ENCODE measurements around the gene XPC.

The XPC gene

DNA sequence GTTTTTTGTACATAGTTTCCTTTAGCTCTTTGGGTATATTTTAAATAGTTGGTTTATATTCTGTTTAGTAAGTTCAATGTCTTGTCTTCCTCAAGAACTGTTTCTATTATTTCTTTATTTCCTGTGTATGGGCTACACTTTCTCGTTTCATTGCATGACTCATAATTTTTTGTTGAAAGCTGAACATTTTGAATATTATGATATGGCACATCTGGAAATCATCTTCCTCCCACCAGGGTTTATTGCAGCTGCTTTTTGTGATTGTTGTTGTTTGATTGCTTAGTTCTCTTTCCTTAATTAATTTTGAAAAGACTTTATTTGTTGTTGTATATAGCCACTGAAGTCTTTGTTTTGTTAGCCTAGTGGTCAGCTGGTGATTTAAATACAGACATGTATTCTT is 44.1 kb upstream of the XPC start:
- H3K27ac ChIP-seq (ENCODE audit: low read length): no peak overlapping the region

DNA sequence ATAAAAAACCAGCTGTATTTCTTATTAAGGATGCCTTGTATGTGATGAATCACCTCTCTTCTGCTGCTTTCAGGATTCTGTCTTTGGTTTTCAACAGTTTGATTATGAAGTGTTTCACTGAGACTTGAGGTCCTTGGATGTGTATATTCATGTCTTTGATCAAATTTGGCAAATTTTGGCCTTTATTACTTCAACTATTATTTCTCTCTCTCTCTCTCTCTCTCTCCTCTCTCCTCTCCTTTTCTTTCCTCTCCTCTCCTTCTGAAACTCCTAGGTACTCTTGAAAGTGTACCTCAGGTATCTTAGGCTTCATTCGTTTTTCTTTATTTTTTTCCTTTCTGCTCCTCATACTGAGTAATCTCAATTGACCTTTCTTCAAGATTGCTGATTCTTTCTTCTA is 43.5 kb upstream of the XPC start:
- ATAC-seq (ENCODE audit: insufficient read depth, low read depth) (no peak), DNase-seq (no peak)
- H3K36me3 ChIP-seq (ENCODE audit: insufficient read depth, low read length): no peaks in the 10 kb centered on the region
- H3K4me3 ChIP-seq (ENCODE audit: low read depth in 1 of 2, low read length in 2 of 2): no peak overlapping the region
- no peak overlapping the region for H3K4me2 ChIP-seq (ENCODE audit: insufficient read depth, low read length)
- H2AFZ ChIP-seq (ENCODE audit: low read depth, low read length): no peak overlapping the region
- H3K27me3 ChIP-seq (ENCODE audit: insufficient read depth, low read length, poor library complexity): peaks cover 3% of the 10 kb centered on the region
- no peaks in the 10 kb centered on the region for H3K79me2 ChIP-seq (ENCODE audit: insufficient read depth, low read length)
- no peak overlapping the region for H3K27ac ChIP-seq (ENCODE audit: low read length)
- H4K20me1 ChIP-seq (ENCODE audit: insufficient read depth, low read length): no peaks in the 10 kb centered on the region
- peaks cover 8% of the 10 kb centered on the region for H3K9me3 ChIP-seq (ENCODE audit: insufficient read depth, low read length, severe bottlenecking)
- H3K9ac ChIP-seq (ENCODE audit: low read depth, low read length): no peak overlapping the region
- TF ChIP-seq CTCF (IDR thresholded peaks at IDR 0.05; ENCODE audit: borderline replicate concordance, extremely low read depth, low read length, poor library complexity, severe bottlenecking): no peak
- TF ChIP-seq EZH2 (IDR thresholded peaks at IDR 0.05; ENCODE audit: borderline replicate concordance, low read depth, low read length, severe bottlenecking): no peak
- no peaks in the 10 kb centered on the region for H3K4me1 ChIP-seq (ENCODE audit: insufficient read depth, low read length)

More for the DNA sequence above, 44.1 kb upstream of the XPC start:
- no peak overlapping the region for H3K4me3 ChIP-seq (ENCODE audit: low read depth in 1 of 2, low read length in 2 of 2)
- no peak overlapping the region for H3K9ac ChIP-seq (ENCODE audit: low read depth, low read length)
- H3K4me2 ChIP-seq (ENCODE audit: insufficient read depth, low read length): no peak overlapping the region
- no peak for DNase-seq
- TF ChIP-seq CTCF (IDR thresholded peaks at IDR 0.05; ENCODE audit: borderline replicate concordance, extremely low read depth, low read length, poor library complexity, severe bottlenecking) (no peak), EZH2 (IDR thresholded peaks at IDR 0.05; ENCODE audit: borderline replicate concordance, low read depth, low read length, severe bottlenecking) (no peak)
- ATAC-seq (ENCODE audit: insufficient read depth, low read depth): no peak
- H3K9me3 ChIP-seq (ENCODE audit: insufficient read depth, low read length, severe bottlenecking): peaks cover 8% of the 10 kb centered on the region
- peaks cover 3% of the 10 kb centered on the region for H3K27me3 ChIP-seq (ENCODE audit: insufficient read depth, low read length, poor library complexity)
- H2AFZ ChIP-seq (ENCODE audit: low read depth, low read length): no peak overlapping the region
- H3K4me1 ChIP-seq (ENCODE audit: insufficient read depth, low read length): no peaks in the 10 kb centered on the region
- no peaks in the 10 kb centered on the region for H3K79me2 ChIP-seq (ENCODE audit: insufficient read depth, low read length)
- H3K36me3 ChIP-seq (ENCODE audit: insufficient read depth, low read length): no peaks in the 10 kb centered on the region
- H4K20me1 ChIP-seq (ENCODE audit: insufficient read depth, low read length): no peaks in the 10 kb centered on the region

GRCh38 chr3:14220933-14221332 is 42.5 kb upstream of the XPC start:
- Histone ChIP-seq H3K9me3 (ENCODE audit: insufficient read depth, low read length, severe bottlenecking) (peaks cover 8% of the 10 kb centered on the region), H3K9ac (ENCODE audit: low read depth, low read length) (no peak overlapping the region), H2AFZ (ENCODE audit: low read depth, low read length) (no peak overlapping the region), H3K4me3 (ENCODE audit: low read depth in 1 of 2, low read length in 2 of 2) (no peak overlapping the region), H3K4me1 (ENCODE audit: insufficient read depth, low read length) (no peaks in the 10 kb centered on the region), H3K4me2 (ENCODE audit: insufficient read depth, low read length) (no peak overlapping the region), H3K27ac (ENCODE audit: low read length) (no peak overlapping the region), H4K20me1 (ENCODE audit: insufficient read depth, low read length) (no peaks in the 10 kb centered on the region), H3K36me3 (ENCODE audit: insufficient read depth, low read length) (no peaks in the 10 kb centered on the region), H3K27me3 (ENCODE audit: insufficient read depth, low read length, poor library complexity) (peaks cover 3% of the 10 kb centered on the region), H3K79me2 (ENCODE audit: insufficient read depth, low read length) (no peaks in the 10 kb centered on the region)
- no peak for DNase-seq
- TF ChIP-seq CTCF (IDR thresholded peaks at IDR 0.05; ENCODE audit: borderline replicate concordance, extremely low read depth, low read length, poor library complexity, severe bottlenecking): no peak
- TF ChIP-seq EZH2 (IDR thresholded peaks at IDR 0.05; ENCODE audit: borderline replicate concordance, low read depth, low read length, severe bottlenecking): no peak
- ATAC-seq (ENCODE audit: insufficient read depth, low read depth): no peak

GRCh38 chr3:14218355-14218754 is 40.0 kb upstream of the XPC start:
- DNase-seq: no peak
- no peaks in the 10 kb centered on the region for H3K36me3 ChIP-seq (ENCODE audit: insufficient read depth, low read length)
- no peak overlapping the region for H3K27ac ChIP-seq (ENCODE audit: low read length)
- no peak overlapping the region for H3K4me2 ChIP-seq (ENCODE audit: insufficient read depth, low read length)
- TF ChIP-seq EZH2 (IDR thresholded peaks at IDR 0.05; ENCODE audit: borderline replicate concordance, low read depth, low read length, severe bottlenecking): no peak
- no peak for TF ChIP-seq CTCF (IDR thresholded peaks at IDR 0.05; ENCODE audit: borderline replicate concordance, extremely low read depth, low read length, poor library complexity, severe bottlenecking)
- H3K9me3 ChIP-seq (ENCODE audit: insufficient read depth, low read length, severe bottlenecking): peaks cover 8% of the 10 kb centered on the region
- H3K9ac ChIP-seq (ENCODE audit: low read depth, low read length): no peak overlapping the region
- no peaks in the 10 kb centered on the region for H3K79me2 ChIP-seq (ENCODE audit: insufficient read depth, low read length)
- no peaks in the 10 kb centered on the region for H4K20me1 ChIP-seq (ENCODE audit: insufficient read depth, low read length)
- no peaks in the 10 kb centered on the region for H3K4me1 ChIP-seq (ENCODE audit: insufficient read depth, low read length)
- H2AFZ ChIP-seq (ENCODE audit: low read depth, low read length): no peak overlapping the region
- H3K4me3 ChIP-seq (ENCODE audit: low read depth in 1 of 2, low read length in 2 of 2): no peak overlapping the region
- H3K27me3 ChIP-seq (ENCODE audit: insufficient read depth, low read length, poor library complexity): no peaks in the 10 kb centered on the region
- no peak for ATAC-seq (ENCODE audit: insufficient read depth, low read depth)

Measured in DND-41 (cell line).